H1 (cell line): ENCODE measurements around the gene RGS9.

Source experiments
- CBX8 ChIP-seq: fragments of 300-800, 300-1000 bp; sonication (generic); IDR thresholded peaks from 2 replicates; pipeline ENCODE4 v1.7.1; 2016; ENCODE audit warnings: low read depth, low read length, borderline replicate concordance
- GABPA ChIP-seq: IDR thresholded peaks from 2 replicates; pipeline ENCODE4 v1.6.1; 2011; ENCODE audit warnings: mild to moderate bottlenecking, low read length, moderate library complexity, borderline replicate concordance; ENCODE audit not compliant: insufficient read depth
- JUND ChIP-seq: IDR thresholded peaks from 2 replicates; pipeline ENCODE4 v1.6.1; 2011; ENCODE audit warnings: mild to moderate bottlenecking, improper control_type of control experiment, low read length
- MAFK ChIP-seq: IDR thresholded peaks from 2 replicates; pipeline ENCODE4 v1.6.1; 2012; ENCODE audit warnings: low read depth, mild to moderate bottlenecking, improper control_type of control experiment, low read length
- SIN3A ChIP-seq, 2 experiments: IDR thresholded peaks in 1 of 2; conservative IDR thresholded peaks in 1 of 2; 2 replicates each; pipeline ENCODE4 v1.6.1; 2011 to 2012; ENCODE audit warnings: low read length in 2 of 2, improper control_type of control experiment in 1 of 2, low read depth in 1 of 2, mild to moderate bottlenecking in 1 of 2
- TF ChIP-seq, protein P1 (sequence below), 3 experiments: IDR thresholded peaks; 1 replicate in 2 of 3; 2 replicates in 1 of 3; pipeline versions ENCODE4 v1.5.1 to v1.6.1; 2011; ENCODE audit warnings: low read length in 3 of 3, mild to moderate bottlenecking in 3 of 3, inconsistent platforms in 2 of 3, low read depth in 1 of 3, moderate library complexity in 1 of 3; ENCODE audit not compliant: insufficient read depth in 1 of 3; ENCODE audit errors: control extremely low read depth in 1 of 3

DNA sequence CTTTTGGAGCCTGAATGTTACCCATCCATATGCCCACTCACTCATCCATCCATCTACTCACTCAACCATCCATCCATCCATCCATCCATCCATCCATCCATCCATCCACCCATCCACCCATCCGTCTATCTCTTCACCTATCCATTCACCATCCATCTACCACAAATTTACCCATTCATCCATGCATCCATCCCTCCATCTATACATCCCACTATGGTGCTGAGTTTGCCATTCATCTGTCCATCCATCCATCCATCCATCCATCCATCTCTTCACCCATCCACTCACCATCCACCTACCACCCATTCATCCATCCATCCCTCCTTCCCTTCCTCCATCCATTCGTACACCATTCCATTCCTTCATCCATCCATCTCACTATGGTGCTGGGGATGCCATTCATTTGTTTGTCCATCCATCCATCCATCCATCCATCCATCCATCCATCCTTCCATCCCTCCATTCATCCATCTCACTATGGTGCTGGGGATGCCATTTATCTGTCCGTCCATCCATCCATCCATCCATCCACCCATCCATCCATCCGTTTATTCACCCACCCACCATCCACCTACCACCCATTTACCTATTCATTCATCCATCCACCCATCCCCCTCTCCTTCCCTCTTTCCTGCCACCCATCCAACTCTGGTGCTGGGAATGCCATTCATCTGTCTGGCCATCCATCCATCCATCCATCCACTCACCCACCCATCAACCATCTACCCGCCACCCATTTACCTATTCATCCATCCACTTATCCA, 39.7 kb downstream of the RGS9 start:
- TF ChIP-seq JUND (no peak), SIN3A (conservative IDR thresholded peaks at IDR 0.05 in 1 of 2, IDR thresholded peaks at IDR 0.05 in 1 of 2; ENCODE audit: low read depth in 1 of 2, low read length in 2 of 2) (no peak), GABPA (no peak), MAFK (no peak), CBX8 (no peak)
- TF ChIP-seq, protein P1, sequence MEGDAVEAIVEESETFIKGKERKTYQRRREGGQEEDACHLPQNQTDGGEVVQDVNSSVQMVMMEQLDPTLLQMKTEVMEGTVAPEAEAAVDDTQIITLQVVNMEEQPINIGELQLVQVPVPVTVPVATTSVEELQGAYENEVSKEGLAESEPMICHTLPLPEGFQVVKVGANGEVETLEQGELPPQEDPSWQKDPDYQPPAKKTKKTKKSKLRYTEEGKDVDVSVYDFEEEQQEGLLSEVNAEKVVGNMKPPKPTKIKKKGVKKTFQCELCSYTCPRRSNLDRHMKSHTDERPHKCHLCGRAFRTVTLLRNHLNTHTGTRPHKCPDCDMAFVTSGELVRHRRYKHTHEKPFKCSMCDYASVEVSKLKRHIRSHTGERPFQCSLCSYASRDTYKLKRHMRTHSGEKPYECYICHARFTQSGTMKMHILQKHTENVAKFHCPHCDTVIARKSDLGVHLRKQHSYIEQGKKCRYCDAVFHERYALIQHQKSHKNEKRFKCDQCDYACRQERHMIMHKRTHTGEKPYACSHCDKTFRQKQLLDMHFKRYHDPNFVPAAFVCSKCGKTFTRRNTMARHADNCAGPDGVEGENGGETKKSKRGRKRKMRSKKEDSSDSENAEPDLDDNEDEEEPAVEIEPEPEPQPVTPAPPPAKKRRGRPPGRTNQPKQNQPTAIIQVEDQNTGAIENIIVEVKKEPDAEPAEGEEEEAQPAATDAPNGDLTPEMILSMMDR (IDR thresholded peaks at IDR 0.05; ENCODE audit: control extremely low read depth in 1 of 3, insufficient read depth in 1 of 3, low read depth in 1 of 3, low read length in 3 of 3): no peak
